Renal cortex interstitium (tissue), 11 donors: Measurements from ENCODE around the gene HSPG2. TPM values are rescaled to one million over a fixed set of nuclear protein-coding genes. Genes with fewer than 3 reads are reported as not detected.

Source experiments
- DNase-seq, 11 donors: peaks; one replicate each; pipeline ENCODE4 v3.0.0-alpha.2; 2013; ENCODE audit warnings: low read depth in 9 of 11, low spot score in 4 of 11; ENCODE audit errors: extremely low read depth in 1 of 11
- polyA plus RNA-seq, 3 donors: library from polyadenylated mRNA; unstranded; fragments of 120-200 nt; gene quantifications; one replicate each; pipeline ENCODE4 v1.2.1, GENCODE V29; 2013; ENCODE audit not compliant: insufficient read length in 3 of 3

HSPG2 gene
- polyA plus RNA-seq, 3 donors, result 130 to 200 (median 188) TPM

- no peak for DNase-seq
Measured at GRCh38 chr1:21875621-21876063, 61.5 kb downstream of the HSPG2 start.

GRCh38 chr1:21874778-21875547 lies 62.1 kb downstream of the HSPG2 start:
- no peak for DNase-seq

- DNase-seq, result no peak
Measured at GRCh38 chr1:21874328-21874727, 62.8 kb downstream of the HSPG2 start.

- no peak for DNase-seq
Measured at GRCh38 chr1:21873761-21874160, 63.3 kb downstream of the HSPG2 start.

- DNase-seq, result no peak
Measured at GRCh38 chr1:21873174-21873573, 63.9 kb downstream of the HSPG2 start.

GRCh38 chr1:21872445-21873079 lies 64.5 kb downstream of the HSPG2 start:
- DNase-seq, result no peak

- DNase-seq, result no peak
Measured at GRCh38 chr1:21871943-21872342, 65.2 kb downstream of the HSPG2 start.

- DNase-seq, result no peak
Measured at GRCh38 chr1:21870611-21871010, 66.5 kb downstream of the HSPG2 start.

DNA sequence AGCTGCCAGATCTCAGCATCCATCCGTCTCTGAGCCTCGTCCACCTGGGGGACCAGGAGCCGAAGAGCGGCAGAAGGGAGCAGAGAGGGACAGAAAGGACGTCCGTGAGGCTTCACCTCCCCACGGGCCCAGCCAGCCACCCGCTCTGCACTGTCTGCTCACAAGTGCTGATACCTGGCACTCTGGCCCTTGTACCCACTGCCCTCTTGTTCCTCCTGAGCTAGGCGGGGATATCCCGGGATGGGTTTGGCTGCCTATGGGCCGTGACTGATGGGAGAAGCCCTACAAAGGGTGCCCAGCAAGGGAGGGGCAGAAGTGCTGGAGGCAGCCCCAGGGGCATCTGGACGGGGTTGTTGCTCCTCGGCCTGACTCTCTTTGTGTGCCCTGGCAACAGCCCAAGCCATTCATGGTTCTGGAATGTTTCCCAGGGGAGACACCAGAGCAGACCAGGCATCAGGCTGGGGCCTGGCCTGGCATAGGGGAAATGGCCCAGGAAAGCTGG lies 67.4 kb downstream of the HSPG2 start:
- DNase-seq, result no peak

GRCh38 chr1:21868941-21869454 lies 68.1 kb downstream of the HSPG2 start:
- DNase-seq, result no peak

- DNase-seq, result no peak
Measured at GRCh38 chr1:21868482-21868881, 68.6 kb downstream of the HSPG2 start.

GRCh38 chr1:21867451-21867996 lies 69.6 kb downstream of the HSPG2 start:
- DNase-seq, result no peak

DNA sequence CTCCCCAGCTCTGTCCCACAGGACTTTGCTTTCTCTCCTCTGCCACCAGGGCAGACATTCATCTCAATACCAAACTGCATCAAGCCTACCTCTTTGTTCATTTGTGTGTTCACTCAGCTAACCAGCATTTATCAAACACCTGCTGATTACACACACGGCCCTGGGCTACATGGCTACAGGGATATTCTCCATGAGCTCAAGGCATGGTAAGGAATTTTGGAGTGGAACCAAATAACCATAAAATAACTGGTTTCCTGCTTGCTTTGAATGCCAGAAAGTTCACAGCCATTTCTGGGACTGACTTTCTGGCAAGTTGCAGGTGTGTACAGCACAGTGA lies 70.4 kb downstream of the HSPG2 start:
- no peak for DNase-seq

DNA sequence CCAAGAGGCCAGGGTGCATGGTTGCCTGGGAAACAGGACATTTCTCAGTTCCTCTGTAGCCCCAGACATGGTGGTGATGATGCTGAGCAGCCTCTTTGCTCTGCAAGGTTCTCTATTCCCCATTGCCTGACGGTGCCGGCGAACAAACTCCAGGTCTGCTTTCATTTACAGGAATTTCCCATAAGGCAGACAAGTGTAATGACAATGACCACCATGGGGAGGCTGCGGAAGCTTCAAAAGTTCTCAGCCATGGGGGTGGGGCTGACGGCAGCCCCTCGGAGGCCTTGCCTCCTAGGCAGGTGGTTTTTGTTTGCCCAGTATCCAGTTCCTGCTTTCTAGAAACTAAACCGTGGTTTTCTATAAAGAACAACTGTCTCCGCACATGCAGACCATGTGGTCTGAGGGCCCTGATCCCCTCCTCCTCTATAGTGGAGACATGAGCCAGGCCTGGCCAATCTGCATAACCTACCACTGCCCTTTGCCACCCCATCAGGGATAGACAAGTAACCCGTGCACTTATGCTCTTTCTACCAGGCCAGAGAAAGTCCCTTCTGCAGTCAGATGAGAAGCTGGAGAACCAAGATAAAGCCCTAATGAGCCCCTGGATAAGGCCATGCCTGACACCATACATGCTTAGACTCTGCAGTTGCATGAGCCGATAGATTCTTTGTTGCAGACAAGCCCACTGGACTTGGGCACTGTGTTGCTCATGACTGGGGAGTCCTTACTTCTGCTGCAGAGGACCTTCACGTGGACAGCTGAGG lies 71.0 kb downstream of the HSPG2 start:
- peak in 10 of 11 donors; percentile 6 to 25 (median 18) for DNase-seq

GRCh38 chr1:21865609-21865942 lies 71.5 kb downstream of the HSPG2 start:
- DNase-seq, result no peak

DNA sequence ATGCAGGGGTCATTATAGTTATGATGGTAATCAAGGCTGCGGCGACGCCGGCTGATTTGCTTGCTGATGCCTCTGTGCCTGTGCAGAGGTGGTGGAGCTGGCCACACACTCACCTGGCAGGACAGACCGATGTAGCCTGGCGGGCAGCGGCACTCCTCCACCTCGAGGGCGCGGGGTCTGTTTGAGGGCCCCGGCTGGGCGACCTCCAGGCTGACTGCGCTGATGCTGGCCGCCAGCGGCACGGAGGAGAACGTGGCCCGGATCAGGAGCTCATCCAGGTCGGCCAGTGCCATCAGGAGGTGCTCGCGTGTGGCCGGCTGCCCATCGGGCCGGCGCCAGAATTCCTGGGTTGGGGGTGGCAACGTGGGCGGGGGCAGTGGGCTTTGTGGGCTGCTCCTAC lies 72.4 kb downstream of the HSPG2 start:
- no peak for DNase-seq

DNA sequence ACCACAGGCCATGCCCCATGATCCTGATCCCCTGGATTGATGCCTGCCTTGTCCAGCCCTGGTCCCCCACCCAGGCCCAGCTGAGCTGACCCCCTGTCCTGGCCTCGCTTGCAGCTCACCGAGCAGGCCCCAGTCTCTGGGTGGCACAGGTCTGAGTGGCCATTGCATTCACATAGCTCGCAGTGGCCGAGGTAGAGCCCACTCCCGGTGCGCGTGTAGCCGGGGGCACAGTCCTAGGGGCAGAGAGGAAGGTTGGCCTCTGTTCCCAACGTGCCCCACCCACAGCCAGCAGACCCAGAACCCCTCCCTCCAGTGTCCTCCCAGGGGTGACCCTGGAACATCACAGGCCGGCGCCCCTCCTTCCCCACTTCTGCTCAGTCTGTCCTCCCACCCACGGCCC lies 73.1 kb downstream of the HSPG2 start:
- DNase-seq, result no peak

DNA sequence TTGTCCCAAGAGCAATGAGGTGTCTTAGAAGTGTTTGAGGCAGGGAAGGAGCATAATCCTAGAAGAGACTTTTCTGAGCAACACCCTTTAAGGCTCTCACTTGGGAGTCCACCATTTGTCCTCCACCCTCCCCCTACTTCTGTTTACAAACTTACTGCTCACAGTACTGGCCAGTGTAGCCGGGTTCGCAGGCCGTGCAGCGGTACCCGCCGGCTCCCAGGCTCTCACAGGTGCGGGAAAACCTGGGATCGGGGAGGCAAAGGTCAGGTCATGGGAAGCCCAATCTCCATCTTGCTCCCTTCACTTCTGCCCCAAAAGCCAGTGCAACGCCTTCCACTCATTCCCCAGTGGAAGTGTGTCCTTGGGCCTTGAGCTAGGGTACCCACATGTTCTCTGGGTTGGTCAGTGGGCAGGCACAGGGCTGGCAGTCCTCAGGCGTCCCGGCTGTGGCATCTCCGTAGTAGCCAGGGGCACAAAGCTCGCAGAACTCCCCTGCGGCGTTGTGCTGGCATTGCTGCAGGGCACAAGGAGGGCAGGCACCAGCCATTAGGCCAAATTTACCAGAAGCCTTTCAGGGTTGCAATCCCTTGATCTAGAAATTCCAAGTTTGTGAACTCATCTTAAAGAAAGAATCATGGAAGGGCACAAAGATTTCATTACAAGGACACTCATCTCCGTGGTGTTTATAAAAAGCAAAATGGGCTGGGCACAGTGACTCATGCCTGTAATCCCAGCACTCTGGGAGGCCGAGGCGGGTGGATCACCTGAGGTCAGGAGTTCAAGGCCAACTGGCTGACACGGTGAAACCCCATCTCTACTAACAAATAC lies 75.3 kb downstream of the HSPG2 start:
- no peak for DNase-seq

DNA sequence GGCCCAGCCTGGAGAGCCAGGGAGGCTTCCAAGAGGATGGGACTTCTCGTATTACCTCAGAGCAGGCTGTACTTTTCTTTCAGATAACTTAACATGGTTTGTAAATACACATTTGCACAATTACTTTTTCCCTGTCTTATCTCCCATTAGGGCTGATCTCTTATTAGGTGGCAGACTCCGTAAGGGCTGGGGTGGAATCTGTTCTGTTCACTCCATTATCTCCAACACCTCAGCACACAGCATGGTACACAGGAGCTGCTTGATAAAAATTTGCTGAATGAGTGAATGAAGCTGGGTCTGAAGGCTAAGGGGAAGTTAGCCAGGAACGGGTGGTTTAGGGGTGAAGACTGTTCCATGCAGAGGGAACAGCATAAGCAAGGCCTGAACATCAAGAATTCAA lies 76.1 kb downstream of the HSPG2 start:
- DNase-seq, result no peak
